GM18499 (cell line): Measurements from ENCODE around the gene GAS1.

Experiments
- ATAC-seq: cut with Tn5 transposase; IDR thresholded peaks from one replicate; pipeline ENCODE4 v1.9.1; 2021; ENCODE audit warnings: moderate number of reproducible peaks; ENCODE audit not compliant: insufficient read depth, unreplicated experiment

Gene GAS1

GRCh38 chr9:86966852-86967511 is 19.7 kb upstream of the GAS1 start:
- no peak for ATAC-seq

- ATAC-seq = no peak
These were observed 18.5 kb upstream of the GAS1 start for GRCh38 chr9:86965636-86966395.

DNA sequence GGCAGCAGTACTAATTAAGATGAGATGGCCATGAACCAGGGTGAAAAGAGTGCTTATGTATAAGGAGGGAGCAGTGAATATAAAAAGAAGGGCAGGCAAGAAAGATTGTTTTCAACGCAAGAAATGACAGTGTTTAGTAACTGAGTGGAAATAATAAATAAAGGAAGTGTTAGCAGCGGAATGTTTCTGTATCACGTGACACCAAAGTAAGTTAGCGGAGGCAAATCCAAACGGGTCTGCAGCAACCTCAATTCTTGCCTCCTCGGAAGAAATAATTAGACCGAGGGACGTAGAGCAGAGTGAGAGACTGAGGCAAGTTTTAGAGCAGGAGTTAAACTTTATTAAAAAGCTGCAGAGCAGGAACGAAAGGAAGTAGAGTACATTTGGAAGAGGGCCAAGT is 15.4 kb upstream of the GAS1 start:
- no peak for ATAC-seq

- ATAC-seq = no peak
These were observed 13.6 kb upstream of the GAS1 start for GRCh38 chr9:86960938-86961337.

DNA sequence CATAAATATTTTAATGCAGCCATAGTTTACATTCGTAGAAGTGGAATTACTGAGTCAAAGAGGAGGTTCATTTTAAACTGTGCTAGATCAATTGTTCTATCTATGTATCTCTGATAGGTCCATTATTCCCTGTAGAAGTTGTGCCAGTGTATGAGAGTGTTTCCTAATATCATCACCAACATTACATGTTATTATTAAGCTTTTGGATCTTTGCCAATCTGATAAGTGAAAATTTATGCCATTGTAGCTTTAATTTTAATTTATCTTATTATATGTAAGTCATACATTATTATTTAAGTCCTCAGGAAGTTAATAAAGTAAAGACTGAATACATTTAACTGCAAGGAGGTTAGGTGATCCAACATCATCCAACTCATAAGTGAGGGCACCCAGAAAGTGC is 10.9 kb upstream of the GAS1 start:
- ATAC-seq = no peak

DNA sequence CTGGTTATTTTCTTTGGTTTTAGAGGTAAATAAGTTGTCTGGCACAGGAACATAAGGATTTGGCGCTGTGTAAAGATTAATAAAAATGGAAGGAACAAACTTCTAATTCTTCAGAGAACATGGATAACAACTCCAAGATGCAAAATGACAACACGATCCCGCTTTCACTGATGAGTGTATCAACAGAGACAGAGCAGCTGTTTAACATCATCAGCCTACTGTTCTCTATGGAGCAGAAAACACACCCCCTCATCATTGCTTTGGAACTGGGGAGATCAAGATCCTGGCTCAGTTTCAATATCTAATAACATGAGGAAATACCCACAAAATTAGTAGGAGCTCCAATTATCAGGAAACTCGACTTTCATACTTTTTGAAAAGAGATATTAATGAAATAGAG is 8.3 kb upstream of the GAS1 start:
- no peak for ATAC-seq

DNA sequence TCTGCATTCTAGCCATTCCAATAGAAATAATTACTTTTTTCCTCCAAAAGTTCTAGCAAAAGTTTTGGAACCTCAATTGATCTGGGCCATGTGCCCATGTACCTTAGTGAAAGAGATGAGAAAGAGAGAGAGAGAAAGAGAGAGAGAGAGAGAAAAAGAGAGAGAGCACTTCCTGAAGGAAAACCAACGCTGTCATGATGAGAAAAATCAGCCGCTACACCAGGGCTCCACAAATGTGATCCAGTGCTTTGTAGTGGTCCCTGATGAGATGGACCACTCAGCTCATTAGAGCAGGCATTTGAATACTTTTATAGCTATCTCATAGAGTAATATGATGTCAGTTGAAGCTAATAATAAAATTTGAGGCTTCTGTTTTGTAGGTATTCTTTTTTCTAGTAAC is 7.7 kb upstream of the GAS1 start:
- no peak for ATAC-seq

- ATAC-seq = no peak
These were observed 5.9 kb upstream of the GAS1 start for GRCh38 chr9:86953181-86953580.

DNA sequence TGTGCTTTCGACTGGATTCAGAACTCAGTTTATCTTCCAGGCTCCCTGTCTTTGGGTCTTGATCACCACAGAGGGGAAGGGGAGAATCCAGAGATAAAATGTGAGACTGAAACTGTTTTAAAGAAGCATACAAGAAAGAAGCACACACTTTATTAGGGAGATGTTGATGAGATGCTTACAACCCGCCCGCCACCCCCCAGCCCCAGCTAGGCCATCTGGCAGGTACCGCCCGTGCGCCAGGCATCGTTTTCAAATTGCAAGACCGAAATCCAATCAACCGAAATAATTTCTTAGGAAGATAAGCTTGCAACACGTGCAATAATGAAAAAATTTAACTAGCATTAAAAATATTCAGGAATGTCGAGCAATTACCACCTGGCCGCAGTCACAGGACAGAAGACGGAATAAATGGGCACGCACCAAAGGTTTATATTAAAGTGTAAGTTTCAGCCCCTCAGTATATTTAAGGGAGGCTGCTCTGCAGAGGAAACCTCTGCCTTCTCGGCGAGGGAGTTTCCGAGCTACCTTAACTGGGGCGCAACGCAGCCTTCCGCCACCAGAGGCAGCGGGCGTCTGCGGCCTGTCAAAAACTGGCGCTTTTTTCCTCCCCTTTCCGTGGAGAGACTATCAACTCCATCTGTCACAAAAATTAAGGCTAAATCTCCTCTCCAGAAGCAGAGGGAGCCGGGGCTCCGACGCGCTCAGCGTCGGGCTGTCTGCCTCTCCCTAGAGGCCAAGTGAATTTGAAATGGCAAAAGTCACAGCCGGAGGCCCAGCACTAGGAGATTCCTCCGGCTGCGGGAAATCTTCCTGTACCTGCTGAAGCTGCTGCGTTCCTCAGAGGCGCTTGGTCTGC is 996 bp upstream of the GAS1 start:
- no peak for ATAC-seq

GRCh38 chr9:86946201-86947145 is 833 bp downstream of the GAS1 start:
- no peak for ATAC-seq

- no peak for ATAC-seq
These were observed 1.5 kb downstream of the GAS1 start for GRCh38 chr9:86945728-86946200.

DNA sequence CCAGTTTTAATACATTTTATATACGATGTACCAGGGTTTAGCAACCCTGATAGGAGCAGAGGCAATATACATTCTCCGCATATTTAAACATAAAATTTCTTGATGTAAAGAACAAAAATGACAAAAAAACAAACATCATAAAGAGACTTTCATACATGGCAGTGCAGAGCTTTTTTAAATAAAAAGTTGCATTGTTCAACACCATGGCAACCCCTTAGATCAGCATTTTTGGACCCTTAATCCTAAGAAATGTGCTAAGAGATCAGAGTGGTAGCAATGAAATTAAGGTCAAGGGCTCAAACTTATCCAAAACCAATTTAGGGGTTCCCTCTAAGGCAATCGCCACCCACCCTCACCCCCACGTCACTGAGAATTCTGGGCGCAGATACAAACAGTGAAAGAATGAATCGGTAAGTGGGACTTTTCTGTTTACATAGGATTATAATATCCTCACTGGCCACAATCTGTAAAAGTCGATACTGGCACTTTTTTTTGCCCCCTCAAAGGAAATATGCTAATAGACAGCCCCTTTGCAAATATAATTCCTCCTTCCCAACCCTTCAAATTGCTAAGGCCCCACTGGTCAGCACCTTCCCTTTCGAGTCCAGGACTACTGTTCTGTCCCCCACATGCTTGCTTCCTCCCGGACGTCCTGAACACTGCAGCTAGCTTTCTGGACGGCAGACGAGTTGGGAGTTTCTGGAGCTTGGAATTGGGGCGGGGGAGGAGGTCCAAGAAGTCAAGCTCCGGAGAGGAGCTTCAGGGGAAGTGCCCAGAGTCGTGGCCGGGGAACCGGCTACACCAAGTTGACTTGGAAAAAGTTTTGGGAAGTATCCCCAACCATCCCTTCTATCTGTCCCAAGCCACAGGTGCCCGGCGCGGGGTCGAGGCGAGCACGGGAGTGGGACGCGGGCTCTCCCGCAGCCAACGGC is 2.2 kb downstream of the GAS1 start:
- ATAC-seq = no peak

GRCh38 chr9:86943201-86944113 is 3.8 kb downstream of the GAS1 start:
- no peak for ATAC-seq

DNA sequence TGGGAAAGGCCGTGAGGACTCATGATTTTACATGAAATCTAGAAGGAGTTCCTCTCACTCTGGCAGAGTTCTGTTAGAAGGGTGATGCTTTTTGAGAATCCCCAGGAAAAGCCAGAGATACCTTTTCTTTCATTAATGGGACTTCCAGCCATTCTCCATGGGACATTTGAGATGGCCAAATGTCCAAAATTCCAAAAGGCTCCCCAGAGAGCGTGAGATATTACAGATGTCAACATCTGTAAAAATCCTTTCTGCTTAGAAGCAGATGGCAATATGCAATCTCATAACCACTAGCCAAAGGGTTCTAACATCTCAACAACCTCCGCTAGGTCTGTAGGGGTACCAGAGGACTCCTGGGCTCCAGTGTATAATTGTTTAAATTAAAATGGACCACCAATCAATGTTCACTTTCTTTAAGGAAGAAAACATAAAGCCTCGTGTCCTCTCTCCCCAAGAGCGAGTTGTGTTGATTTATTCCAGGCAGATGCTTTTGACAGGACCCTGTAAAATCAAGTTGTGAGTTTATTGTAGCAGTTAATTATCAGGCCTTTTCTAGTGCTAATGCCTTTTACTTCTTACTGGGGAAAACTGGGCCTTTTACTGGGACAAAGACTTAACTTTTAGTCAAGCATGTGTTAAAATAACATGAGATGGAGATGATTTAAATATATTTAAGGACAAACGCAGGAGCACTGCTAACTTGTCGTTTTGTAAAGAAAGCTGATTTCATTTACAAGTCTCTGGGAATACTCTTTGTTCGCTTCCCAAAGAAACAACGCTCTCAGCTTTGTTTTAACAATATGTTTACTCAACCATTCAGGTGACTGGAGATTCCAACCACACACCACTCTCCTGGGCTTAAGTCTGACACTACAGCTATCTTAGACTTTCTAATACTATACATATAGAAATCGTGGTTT is 4.8 kb downstream of the GAS1 start:
- ATAC-seq = no peak

DNA sequence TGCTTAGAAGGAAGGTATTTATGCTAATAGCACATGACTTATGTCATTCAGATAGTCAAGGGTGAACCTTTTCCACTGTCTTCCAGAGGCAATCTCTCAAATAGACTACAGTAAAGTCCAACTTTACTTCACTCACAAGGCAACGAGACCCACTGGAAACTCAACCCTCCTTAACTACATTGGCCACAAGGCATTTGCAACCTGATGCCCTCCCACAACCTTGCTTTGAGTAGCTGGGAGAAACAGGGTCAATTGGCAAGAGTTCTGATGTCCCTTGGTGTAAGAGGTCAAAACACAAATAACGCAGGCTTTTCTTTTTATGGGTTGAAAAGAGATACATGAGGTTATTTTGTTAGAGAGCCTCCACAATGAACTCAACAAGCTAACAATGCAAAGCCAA is 6.1 kb downstream of the GAS1 start:
- no peak for ATAC-seq

DNA sequence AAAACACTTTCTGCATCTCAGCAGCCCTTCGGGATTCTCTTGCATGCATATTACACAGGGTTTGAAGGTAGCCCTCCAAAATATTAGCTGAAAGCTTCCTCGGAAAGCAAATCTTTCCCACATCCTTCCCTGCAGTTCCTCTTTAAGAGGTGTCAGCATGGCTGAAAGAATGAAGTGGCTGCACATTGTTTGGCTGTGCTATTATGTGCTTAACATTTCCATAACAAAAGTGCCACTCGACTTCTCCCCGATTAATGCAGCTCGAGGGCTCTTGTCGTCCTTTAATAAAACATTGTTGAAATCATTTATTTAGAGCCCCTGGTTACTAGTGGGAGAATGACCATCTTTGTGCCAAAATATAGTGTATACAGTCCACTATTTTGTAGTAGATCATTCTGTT is 6.5 kb downstream of the GAS1 start:
- no peak for ATAC-seq

- no peak for ATAC-seq
These were observed 7.4 kb downstream of the GAS1 start for GRCh38 chr9:86939891-86940290.
